Measurements from ENCODE around the gene EDEM2. TPM values are rescaled to one million over a fixed set of nuclear protein-coding genes. Genes with fewer than 3 reads are reported as not detected.

Gene EDEM2
- total and polyA plus RNA-seq, 9 donors: 6.4 to 19.4 (median 13.4) TPM

GRCh38 chr20:35106827-35107380, 40.2 kb downstream of the EDEM2 start:
- Histone ChIP-seq H3K4me3 (no peak overlapping the region), H3K27me3 (no peaks in the 10 kb centered on the region), H3K36me3 (no peaks in the 10 kb centered on the region), H3K4me1 (ENCODE audit: insufficient read depth) (no peaks in the 10 kb centered on the region), H3K27ac (no peak overlapping the region), H3K9me3 (no peaks in the 10 kb centered on the region)
- no peak for DNase-seq
- TF ChIP-seq EP300 (IDR thresholded peaks at IDR 0.05) (no peak), CTCF (IDR thresholded peaks at IDR 0.05) (no peak), POLR2A (IDR thresholded peaks at IDR 0.05) (no peak)
- intact Hi-C loops (cut with DNase I): no loop called here
- 70 to 89% (median 88%) methylated on average over 1 of the region's 1 CpG for WGBS, 3 donors

DNA sequence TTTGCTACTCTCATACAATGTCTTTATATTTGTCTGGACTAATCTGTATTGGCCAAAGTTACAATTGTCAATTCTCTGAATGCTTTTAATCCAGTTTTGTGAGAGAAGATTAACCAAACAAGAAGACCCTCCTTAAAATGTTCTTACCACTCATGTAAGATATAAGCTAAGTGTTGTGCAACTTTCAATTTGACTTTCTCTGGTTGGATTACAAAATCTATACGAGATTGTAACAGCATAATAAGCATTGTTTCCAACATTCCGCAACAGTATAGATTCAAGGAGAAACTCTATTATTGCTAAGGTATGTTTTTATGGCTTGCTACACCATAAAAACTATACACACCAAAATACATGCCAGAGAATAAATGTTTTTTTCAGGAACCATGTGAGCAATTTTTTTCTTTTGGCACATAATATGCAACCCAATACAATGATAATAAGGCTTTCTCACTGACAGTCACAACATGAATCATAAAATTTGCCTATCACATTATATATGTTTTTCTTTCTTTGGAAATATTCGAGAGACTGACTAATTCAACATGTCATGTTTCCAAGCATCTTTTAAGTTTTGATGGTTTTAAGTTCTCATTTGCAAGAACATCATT, 42.3 kb downstream of the EDEM2 start:
- H3K27ac ChIP-seq: no peak overlapping the region
- WGBS, 3 donors: 70 to 79% (median 77%) methylated on average over 3 of the region's 3 CpGs
- no peak overlapping the region for H3K4me3 ChIP-seq

GRCh38 chr20:35101620-35102019, 45.5 kb downstream of the EDEM2 start:
- no peaks in the 10 kb centered on the region for H3K9me3 ChIP-seq
- H3K4me3 ChIP-seq: no peak overlapping the region
- intact Hi-C loops (cut with DNase I): loop anchor here in 1 of 4 donors (5.0 kb wide), 1 partner anchor 1881 kb away; no protein-coding TSS in a partner anchor
- H3K27me3 ChIP-seq: no peaks in the 10 kb centered on the region
- WGBS, 3 donors: 88 to 92% (median 90%) methylated on average over 8 of the region's 8 CpGs
- H3K36me3 ChIP-seq: no peaks in the 10 kb centered on the region
- H3K27ac ChIP-seq: no peak overlapping the region
- no peak for DNase-seq
- TF ChIP-seq CTCF (IDR thresholded peaks at IDR 0.05): no peak
- TF ChIP-seq POLR2A (IDR thresholded peaks at IDR 0.05): no peak
- TF ChIP-seq EP300 (IDR thresholded peaks at IDR 0.05): no peak
- H3K4me1 ChIP-seq (ENCODE audit: insufficient read depth): no peaks in the 10 kb centered on the region

More for the DNA sequence above, 42.3 kb downstream of the EDEM2 start:
- no peak for TF ChIP-seq POLR2A (IDR thresholded peaks at IDR 0.05)
- TF ChIP-seq EP300 (IDR thresholded peaks at IDR 0.05): no peak
- TF ChIP-seq CTCF (IDR thresholded peaks at IDR 0.05): no peak
- intact Hi-C loops (cut with DNase I): loop anchor here in 1 of 4 donors (5.0 kb wide), 1 partner anchor 1878 kb away; no protein-coding TSS in a partner anchor
- Histone ChIP-seq H3K27me3 (no peaks in the 10 kb centered on the region), H3K36me3 (no peaks in the 10 kb centered on the region), H3K9me3 (no peaks in the 10 kb centered on the region), H3K4me1 (ENCODE audit: insufficient read depth) (no peaks in the 10 kb centered on the region)
- DNase-seq: no peak

- H3K4me1 ChIP-seq (ENCODE audit: insufficient read depth): peaks cover 8% of the 10 kb centered on the region
- no peaks in the 10 kb centered on the region for H3K9me3 ChIP-seq
- H3K27ac ChIP-seq: peak overlapping the region in 1 of 2 donors; percentile 87
- WGBS, 3 donors: 65 to 70% (median 70%) methylated on average over 8 of the region's 8 CpGs
- no peak for DNase-seq
- intact Hi-C loops (cut with DNase I): loop anchor here in 3 of 4 donors (2.0 to 10.0 kb wide), 4 partner anchors 111 to 259 kb away; partner anchors contain the start of genes GGT7 (in 2 of the 3) and ACSS2 (in 1 of the 3)
- no peak for TF ChIP-seq CTCF (IDR thresholded peaks at IDR 0.05)
- TF ChIP-seq POLR2A (IDR thresholded peaks at IDR 0.05): no peak
- no peak for TF ChIP-seq EP300 (IDR thresholded peaks at IDR 0.05)
- no peaks in the 10 kb centered on the region for H3K27me3 ChIP-seq
- H3K36me3 ChIP-seq: no peaks in the 10 kb centered on the region
- H3K4me3 ChIP-seq: peak overlapping the region; percentile 99
Observed at GRCh38 chr20:35093267-35093884, 53.8 kb downstream of the EDEM2 start.

Data from ovary (tissue), 9 donors.